Stimulated activated CD4-positive, alpha-beta T cell treated with anti-CD3 and anti-CD28 coated beads, Interleukin-1b, Interleukin-23, amount 100 ng/mL, for 4 hours (primary cell): ENCODE results near the gene ITGB4.
"Not testable (repeated sequence)": the region's sequence is repeated elsewhere in the genome, so short reads cannot be mapped to it uniquely, and the experiment has no call there.

Source experiments
- DNase-seq, 2 donors: peaks; one replicate each; pipeline ENCODE4 v3.0.0-alpha.2; 2020; ENCODE audit warnings: low read depth in 2 of 2

The ITGB4 gene

GRCh38 chr17:75771334-75772281 lies 50.3 kb downstream of the ITGB4 start:
- no peak for DNase-seq

DNA sequence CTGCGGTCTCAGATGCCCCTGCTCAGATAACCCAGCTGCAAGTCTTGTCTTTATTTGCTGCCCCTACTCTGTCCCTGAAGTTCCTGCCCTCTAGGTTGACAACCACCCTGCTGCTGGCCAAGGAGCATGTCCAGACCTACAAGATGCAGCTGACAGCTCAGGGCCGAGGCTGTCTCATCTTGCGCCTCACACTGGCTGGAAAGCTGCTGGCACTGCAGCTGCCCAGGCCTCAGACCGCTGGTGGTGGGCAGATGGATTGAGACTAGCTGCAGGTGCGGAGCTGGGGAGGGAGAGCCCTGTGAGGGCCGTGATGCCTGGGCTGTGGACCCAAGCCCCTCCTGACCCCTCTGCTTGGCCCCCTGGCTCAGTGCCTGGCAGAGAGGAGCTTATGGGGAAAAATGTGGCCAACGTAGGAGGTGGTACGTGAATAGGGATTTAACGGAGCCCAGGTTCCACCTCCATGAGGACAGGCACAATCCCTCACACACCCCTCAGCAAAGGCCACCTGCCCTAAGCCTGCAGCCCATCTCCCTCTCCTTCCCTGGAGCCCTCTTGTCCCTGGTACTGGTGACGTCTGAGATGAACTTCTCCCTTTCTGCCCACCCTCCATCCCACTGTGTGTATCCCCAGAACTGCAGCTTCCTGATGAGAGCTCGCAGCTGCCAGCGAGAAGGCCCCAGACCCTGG lies 52.0 kb downstream of the ITGB4 start:
- DNase-seq = no peak

GRCh38 chr17:75773808-75774470 lies 52.7 kb downstream of the ITGB4 start:
- DNase-seq = no peak

DNA sequence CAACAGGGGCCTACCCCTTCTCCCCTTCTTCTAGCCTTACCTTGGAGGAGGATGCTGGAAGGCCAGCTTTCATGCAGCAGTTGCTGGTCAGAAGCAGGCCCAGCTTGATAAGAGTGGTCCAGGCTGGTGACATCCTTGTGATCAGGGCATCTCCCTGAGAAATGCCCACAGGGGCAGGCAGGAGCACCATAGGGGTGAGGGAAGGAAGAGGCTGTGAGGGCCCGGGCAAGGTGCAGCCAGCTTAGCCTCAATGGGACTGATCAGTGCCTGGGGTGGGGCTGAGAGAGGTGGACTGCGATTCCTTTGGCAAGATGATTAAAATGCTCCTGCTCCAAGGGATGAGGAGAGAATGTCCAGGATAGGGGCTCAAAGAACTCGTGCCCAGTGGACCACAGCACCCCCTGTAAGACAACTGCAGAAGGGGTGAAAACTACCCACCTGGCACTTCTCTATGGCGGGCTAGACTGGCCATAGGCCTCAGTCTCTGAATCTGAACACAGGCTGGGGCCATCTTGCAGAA lies 53.3 kb downstream of the ITGB4 start:
- no peak for DNase-seq

GRCh38 chr17:75774991-75775668 lies 53.9 kb downstream of the ITGB4 start:
- no peak for DNase-seq

DNA sequence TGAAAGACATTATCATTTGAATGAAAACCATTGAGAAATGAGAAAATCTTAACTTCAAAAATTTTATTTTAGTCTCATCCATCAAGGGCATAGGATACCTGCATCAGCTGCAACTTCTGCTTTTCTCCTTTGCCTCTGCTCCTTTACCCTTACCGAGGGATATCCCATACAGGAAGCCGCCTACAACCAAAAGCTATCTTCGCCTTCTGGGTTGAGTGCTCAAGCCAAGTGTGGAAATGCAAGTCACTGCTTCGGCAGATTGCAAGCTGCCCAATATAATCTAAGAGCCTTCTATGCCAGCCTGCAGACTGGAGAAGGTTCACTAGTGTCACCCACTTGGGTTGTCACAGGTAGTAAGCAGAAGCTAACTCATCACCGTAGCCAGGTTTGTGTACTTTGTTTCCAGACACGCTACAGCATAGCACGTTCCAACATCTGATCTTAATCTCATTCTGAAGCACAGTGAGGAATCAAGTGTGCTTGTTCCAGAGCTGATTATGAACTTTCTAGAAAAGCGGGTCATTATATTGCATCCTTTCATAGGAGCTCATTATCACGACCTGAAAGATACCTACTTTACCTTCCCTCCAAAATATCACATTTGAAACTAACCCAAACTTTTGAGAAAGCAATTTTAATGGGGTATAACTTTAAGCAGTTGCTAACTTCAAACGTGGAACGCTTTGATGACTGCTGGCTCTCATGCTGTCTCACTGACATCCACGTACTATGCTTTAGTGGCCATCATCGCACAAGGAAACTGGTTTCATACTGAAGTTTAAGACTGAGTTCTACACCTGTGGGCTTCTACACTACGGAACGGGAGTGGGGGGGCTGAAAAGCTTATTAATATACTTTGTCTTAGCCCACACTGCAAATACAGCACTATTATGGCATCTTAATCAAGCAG lies 55.4 kb downstream of the ITGB4 start:
- DNase-seq = no peak

GRCh38 chr17:75777296-75777922 lies 56.1 kb downstream of the ITGB4 start:
- no peak for DNase-seq

- not testable (repeated sequence) for DNase-seq
Measured at GRCh38 chr17:75778066-75778860, 57.0 kb downstream of the ITGB4 start.

DNA sequence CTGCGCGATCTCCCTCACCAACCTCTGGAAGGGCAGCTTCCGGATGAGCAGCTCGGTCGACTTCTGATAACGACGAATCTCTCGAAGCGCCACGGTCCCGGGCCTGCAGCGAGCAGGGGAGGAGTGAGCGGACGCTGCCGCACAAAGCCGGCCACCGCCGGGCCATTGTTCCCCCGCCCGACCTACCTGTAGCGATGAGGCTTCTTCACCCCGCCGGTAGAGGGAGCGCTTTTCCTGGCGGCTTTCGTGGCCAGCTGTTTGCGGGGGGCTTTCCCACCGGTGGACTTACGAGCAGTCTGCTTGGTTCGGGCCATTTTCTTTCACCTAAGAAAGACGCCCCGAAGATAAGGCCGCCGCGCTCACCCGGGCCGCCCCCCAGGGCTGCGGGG lies 57.6 kb downstream of the ITGB4 start:
- DNase-seq = no peak

GRCh38 chr17:75779250-75779986 lies 58.2 kb downstream of the ITGB4 start:
- peak; percentile 88 to 95 for DNase-seq

GRCh38 chr17:75779987-75780889 lies 59.0 kb downstream of the ITGB4 start:
- DNase-seq = no peak

DNA sequence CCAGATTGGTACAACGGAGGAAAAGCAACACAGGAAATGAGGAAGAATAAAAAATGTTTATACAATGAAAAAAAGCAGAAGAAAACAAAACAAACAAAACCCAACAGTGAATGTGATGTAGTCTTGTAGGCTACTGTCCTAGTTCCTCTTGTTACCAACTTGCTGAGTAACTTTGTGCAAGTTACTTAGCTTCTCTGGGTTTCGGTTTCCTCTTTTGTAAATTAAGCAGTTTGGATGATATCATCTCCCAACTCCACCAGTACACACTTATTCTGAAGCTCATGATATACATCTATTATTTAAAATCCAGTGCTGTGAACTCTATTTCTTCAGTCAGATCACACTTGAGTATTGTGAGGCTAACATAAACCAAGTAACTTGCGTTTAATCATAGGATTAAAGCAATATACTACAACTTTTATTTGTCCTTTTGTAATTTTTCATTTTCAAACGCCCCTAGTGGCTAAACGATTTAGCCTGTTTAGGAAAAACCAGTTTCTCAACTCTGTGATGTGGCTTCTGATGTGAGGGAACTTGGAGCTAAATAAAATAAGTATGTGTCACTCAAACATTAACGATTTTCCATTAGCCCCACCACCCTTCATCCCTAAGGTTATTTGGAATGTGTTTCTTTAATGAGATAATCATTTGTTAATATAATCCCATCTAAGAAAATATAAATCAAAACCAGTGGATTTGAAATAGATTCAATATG lies 62.0 kb downstream of the ITGB4 start:
- DNase-seq = no peak

GRCh38 chr17:75783803-75784472 lies 62.7 kb downstream of the ITGB4 start:
- DNase-seq = no peak

DNA sequence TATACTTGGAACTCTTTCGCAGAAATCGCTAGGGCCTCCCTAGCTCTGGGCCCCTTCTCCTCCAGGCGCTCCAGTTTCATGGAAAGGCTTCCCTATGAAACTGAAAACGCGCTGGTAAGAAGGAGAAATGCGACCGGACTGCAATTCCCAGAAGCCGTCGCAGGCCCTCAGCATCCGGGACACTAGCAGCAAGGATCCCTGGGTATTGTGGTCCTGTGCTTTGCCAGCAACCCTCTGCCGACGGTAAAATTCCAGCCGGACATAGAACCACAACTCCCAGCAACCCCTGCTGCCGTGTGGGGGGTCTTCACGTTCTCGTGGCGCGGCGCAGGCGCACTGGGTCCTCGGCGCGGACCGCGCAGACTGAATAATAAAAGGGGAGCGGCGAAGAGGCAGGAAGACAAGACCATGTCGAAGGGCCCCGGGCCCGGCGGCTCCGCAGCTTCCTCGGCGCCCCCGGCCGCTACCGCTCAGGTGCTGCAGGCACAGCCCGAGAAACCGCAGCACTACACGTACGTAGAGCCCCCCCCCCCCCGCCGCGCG lies 63.3 kb downstream of the ITGB4 start, which contains the start of gene UNK:
TSS of gene UNK (plus strand) at position 334 of the 543 bp plus-strand sequence. CDS start at position 409, 75 bp downstream.
- peak; percentile 82 to 93 for DNase-seq

DNA sequence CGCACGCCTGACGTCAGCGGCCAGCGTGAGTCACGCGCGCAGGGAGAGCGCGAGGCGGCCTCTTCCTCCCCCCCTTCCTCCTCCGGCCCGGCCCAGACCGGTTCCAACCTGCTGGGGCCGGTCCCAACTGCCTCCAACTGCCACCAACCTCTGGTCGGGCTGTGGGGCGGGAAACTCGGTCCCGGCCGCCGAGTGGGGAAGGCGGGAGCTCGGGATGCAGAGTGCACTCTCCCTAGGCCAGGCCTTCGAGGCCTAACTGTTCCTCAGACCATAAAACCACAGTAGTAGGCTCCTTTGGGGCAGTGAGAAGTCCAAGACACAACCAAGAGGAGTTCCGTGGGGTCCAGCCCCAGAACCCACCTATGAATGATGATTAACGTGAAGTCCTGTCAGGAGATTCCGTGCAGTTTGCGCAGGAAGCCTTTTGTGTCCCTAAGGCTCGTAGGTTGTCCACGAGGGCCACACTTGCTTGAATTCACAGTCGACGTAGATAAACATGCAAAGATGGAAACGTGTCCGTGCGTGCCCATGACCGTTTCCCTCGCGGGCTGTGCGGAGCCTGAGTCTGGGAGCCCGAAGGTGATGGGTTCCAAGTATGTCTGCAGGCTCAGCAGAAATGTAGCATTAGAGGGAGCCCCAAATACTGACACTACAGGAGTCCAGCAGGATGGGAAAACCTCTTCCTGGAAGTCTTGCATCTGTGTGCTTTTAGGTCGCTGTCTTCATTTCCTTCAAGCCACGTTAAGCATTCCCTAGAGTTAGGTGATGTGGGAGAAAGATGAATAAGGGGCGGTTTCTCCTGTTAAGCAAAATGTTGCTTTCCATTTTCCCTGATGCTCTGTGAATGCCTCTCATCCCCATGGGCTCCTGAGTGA lies 64.0 kb downstream of the ITGB4 start:
- DNase-seq = peak; percentile 79 to 81
